ENCODE results near the gene TRAF2.
"Not testable (repeated sequence)": the region's sequence is repeated elsewhere in the genome, so short reads cannot be mapped to it uniquely, and the experiment has no call there.

Gene TRAF2

GRCh38 chr9:136885950-136886578, at the start of gene TRAF2:
TRAF2 (plus strand) TSS chr9:136886516; CDS start chr9:136898741, 12,225 bp downstream.
- Histone ChIP-seq H3K27ac (ENCODE audit: low read length) (no peak within 1 kb of the TSS), H3K9me3 (ENCODE audit: insufficient read depth, low read depth, low read length) (no peaks in the 10 kb centered on the region), H3K4me1 (ENCODE audit: insufficient read depth, low read length) (no peaks in the 10 kb centered on the region; the same call in 1 of the 2 replicates), H3K9ac (ENCODE audit: low read depth, low read length) (peak within 1 kb of the TSS; percentile 79; the same call in 1 of the 2 replicates), H3K36me3 (ENCODE audit: insufficient read depth, low read depth, low read length) (peaks cover 7% of the 10 kb centered on the region; the same call in 1 of the 2 replicates), H3K4me3 (ENCODE audit: low read length) (peak within 1 kb of the TSS; percentile 79), H3K27me3 (ENCODE audit: insufficient read depth, low read length) (no peaks in the 10 kb centered on the region)

DNA sequence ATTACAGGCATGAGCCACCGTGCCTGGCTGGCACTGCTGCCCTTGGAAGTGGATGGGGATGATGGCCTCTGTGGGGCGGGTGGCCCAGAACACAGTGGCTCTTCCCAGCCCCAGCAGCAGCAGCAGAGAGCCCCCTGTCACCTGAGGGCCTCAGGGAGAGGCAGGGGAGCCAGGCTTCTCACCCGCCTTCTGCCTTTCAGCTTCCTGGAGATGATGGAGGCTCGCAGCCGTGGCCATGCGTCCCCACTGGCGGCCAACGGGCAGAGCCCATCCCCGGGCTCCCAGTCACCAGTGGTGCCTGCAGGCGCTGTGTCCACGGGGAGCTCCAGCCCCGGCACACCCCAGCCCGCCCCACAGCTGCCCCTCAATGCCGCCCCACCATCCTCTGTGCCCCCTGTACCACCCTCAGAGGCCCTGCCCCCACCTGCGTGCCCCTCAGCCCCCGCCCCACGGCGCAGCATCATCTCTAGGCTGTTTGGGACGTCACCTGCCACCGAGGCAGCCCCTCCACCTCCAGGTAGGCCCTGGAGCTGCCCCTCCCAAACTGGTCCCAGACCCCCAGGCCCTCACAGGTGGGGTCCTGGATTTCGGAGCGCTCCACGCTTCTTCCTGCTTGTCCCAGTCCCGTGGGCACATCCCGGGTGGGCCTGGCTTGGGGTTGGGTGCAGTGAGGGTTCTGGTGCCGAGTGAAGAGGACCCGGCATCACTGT, 49.0 kb upstream of the TRAF2 start:
- Histone ChIP-seq H3K36me3 (ENCODE audit: insufficient read depth, low read depth, low read length) (peaks cover 22% of the 10 kb centered on the region), H3K27me3 (ENCODE audit: insufficient read depth, low read length) (no peaks in the 10 kb centered on the region), H3K27ac (ENCODE audit: low read length) (no peak overlapping the region), H3K4me3 (ENCODE audit: low read length) (no peak overlapping the region), H3K4me1 (ENCODE audit: insufficient read depth, low read length) (peaks cover 6% of the 10 kb centered on the region; the same call in 1 of the 2 replicates), H3K9me3 (ENCODE audit: insufficient read depth, low read depth, low read length) (no peaks in the 10 kb centered on the region), H3K9ac (ENCODE audit: low read depth, low read length) (no peak overlapping the region)

GRCh38 chr9:136837856-136838277, 48.4 kb upstream of the TRAF2 start:
- not testable (repeated sequence) for H3K9ac ChIP-seq (ENCODE audit: low read depth, low read length); H3K9me3 ChIP-seq (ENCODE audit: insufficient read depth, low read depth, low read length); H3K27me3 ChIP-seq (ENCODE audit: insufficient read depth, low read length); H3K4me1 ChIP-seq (ENCODE audit: insufficient read depth, low read length); H3K4me3 ChIP-seq (ENCODE audit: low read length); H3K27ac ChIP-seq (ENCODE audit: low read length)
- H3K36me3 ChIP-seq (ENCODE audit: insufficient read depth, low read depth, low read length), result peaks cover 16% of the 10 kb centered on the region

DNA sequence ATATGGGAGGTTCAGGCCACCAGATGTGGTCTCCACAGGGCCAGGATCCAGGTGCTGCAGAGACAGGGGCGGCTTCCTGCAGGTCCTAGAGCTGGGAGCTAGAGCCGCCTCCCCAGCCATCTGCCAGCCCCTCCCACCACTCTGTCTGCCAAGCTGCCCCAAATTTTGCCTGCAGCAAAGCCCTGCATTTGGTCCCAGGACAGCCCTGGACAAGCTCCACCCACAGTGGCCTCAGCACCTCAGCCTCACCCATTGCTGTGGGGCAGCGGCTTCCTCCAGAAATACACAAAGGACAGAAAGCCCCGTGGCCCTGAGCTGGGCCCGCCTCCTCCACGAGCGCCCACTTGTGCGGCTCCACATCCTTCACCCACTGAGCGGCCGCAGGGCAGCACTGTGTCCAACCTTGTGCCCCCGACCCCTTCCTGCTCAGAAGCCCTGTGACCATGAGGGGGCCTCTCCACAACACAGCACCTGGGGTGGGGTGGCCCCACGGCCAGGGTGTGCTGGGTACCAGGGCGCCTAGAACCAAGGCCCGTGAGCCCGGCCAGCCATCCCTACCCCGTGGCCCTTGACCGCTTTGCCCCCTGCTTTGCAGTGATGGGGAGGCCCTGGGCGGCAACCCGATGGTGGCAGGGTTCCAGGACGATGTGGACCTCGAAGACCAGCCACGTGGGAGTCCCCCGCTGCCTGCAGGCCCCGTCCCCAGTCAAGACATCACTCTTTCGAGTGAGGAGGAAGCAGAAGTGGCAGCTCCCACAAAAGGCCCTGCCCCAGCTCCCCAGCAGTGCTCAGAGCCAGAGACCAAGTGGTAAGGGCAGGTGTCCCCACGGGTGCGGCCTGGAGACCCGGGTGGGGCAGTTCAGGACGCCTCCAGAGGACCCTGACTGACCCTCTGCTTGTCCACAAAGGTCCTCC, 47.7 kb upstream of the TRAF2 start:
- H3K9me3 ChIP-seq (ENCODE audit: insufficient read depth, low read depth, low read length), result no peaks in the 10 kb centered on the region
- H3K4me3 ChIP-seq (ENCODE audit: low read length), result no peak overlapping the region
- H3K9ac ChIP-seq (ENCODE audit: low read depth, low read length), result no peak overlapping the region
- H3K4me1 ChIP-seq (ENCODE audit: insufficient read depth, low read length), result peaks cover 6% of the 10 kb centered on the region; the same call in 1 of the 2 replicates
- H3K27me3 ChIP-seq (ENCODE audit: insufficient read depth, low read length), result no peaks in the 10 kb centered on the region
- peaks cover 16% of the 10 kb centered on the region for H3K36me3 ChIP-seq (ENCODE audit: insufficient read depth, low read depth, low read length)
- H3K27ac ChIP-seq (ENCODE audit: low read length), result no peak overlapping the region

DNA sequence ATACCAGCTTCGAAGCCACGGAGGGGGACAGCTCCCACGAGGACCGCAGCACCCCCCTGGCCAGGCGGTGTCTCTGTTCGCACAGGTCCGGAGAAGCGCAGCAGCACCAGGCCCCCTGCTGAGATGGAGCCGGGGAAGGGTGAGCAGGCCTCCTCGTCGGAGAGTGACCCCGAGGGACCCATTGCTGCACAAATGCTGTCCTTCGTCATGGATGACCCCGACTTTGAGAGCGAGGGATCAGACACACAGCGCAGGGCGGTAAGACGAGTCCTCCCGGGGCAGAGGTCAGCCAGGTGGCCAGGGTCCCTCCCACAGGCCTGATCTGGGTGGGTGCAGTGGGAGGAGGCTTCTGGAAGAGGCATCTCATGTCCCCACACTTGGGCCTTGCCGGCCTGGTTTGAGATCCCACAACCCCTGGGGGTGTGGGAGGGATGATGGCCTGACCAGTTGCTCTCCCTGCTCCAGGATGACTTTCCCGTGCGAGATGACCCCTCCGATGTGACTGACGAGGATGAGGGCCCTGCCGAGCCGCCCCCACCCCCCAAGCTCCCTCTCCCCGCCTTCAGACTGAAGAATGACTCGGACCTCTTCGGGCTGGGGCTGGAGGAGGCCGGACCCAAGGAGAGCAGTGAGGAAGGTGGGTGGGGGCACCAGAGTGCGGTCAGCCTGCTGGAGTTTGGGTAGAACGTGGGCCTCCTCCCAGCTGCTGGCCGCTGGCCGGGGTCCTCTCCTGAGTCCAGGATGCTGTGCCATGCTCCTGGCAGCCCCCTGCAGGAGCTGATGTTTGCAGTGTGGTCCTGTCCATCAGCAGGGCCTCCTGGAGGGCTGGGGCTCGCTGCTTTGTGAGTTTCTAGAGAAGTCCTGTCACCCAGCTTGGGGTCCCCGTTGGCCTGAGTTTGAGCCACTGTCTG, 46.8 kb upstream of the TRAF2 start:
- no peaks in the 10 kb centered on the region for H3K9me3 ChIP-seq (ENCODE audit: insufficient read depth, low read depth, low read length)
- peaks cover 13% of the 10 kb centered on the region; the same call in 1 of the 2 replicates for H3K36me3 ChIP-seq (ENCODE audit: insufficient read depth, low read depth, low read length)
- no peak overlapping the region for H3K27ac ChIP-seq (ENCODE audit: low read length)
- H3K4me3 ChIP-seq (ENCODE audit: low read length), result no peak overlapping the region
- H3K9ac ChIP-seq (ENCODE audit: low read depth, low read length), result no peak overlapping the region
- H3K4me1 ChIP-seq (ENCODE audit: insufficient read depth, low read length), result peaks cover 6% of the 10 kb centered on the region; the same call in 1 of the 2 replicates
- H3K27me3 ChIP-seq (ENCODE audit: insufficient read depth, low read length), result no peaks in the 10 kb centered on the region; the same call in 1 of the 2 replicates

- peaks cover 6% of the 10 kb centered on the region; the same call in 1 of the 2 replicates for H3K4me1 ChIP-seq (ENCODE audit: insufficient read depth, low read length)
- no peak overlapping the region for H3K4me3 ChIP-seq (ENCODE audit: low read length)
- H3K9ac ChIP-seq (ENCODE audit: low read depth, low read length), result no peak overlapping the region
- no peaks in the 10 kb centered on the region for H3K9me3 ChIP-seq (ENCODE audit: insufficient read depth, low read depth, low read length)
- no peaks in the 10 kb centered on the region; the same call in 1 of the 2 replicates for H3K27me3 ChIP-seq (ENCODE audit: insufficient read depth, low read length)
- no peak overlapping the region for H3K27ac ChIP-seq (ENCODE audit: low read length)
- H3K36me3 ChIP-seq (ENCODE audit: insufficient read depth, low read depth, low read length), result peaks cover 13% of the 10 kb centered on the region; the same call in 1 of the 2 replicates
Observed at GRCh38 chr9:136840140-136840876, 46.0 kb upstream of the TRAF2 start.

DNA sequence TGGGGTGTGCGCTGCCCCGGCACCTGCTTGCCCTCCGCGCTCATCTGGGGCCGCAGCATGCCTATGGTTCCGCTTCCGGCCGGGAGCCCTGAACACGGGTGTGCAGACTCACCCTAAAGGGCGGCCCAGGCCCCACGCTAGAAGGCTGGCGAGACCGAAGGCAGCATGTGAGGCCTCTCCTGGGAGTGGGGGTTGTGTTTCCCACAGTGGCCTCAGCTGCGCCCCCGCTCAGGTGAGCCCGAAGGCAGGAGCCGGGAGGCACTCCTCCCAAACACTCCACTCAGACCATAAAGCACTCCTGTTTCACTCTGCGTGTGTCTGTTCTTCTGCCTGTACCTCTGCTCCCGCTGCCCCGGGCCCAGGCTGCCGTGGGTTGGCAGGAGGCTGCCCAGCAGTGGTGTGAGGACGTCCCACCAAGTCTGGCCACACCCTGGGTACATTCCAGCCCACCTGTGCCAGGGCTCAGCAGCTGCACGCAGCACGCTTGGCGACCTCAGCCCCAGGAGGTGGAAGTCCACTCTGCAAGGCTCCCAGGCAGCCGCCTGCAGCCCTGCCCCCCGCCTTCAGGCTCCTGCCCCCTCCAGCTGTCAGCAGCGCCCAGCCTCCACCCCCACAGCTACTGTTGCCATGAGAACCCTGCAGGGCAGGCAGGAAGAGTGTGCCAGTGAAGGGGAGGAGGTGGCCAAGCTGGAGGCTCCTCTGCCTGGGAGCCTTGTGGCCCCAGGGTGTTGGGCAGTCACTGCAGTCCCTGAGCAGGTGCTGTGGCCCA, 45.3 kb upstream of the TRAF2 start:
- Histone ChIP-seq H3K9ac (ENCODE audit: low read depth, low read length) (no peak overlapping the region), H3K27me3 (ENCODE audit: insufficient read depth, low read length) (no peaks in the 10 kb centered on the region; the same call in 1 of the 2 replicates), H3K36me3 (ENCODE audit: insufficient read depth, low read depth, low read length) (peaks cover 13% of the 10 kb centered on the region; the same call in 1 of the 2 replicates), H3K4me3 (ENCODE audit: low read length) (no peak overlapping the region), H3K27ac (ENCODE audit: low read length) (no peak overlapping the region), H3K4me1 (ENCODE audit: insufficient read depth, low read length) (peaks cover 6% of the 10 kb centered on the region; the same call in 1 of the 2 replicates), H3K9me3 (ENCODE audit: insufficient read depth, low read depth, low read length) (no peaks in the 10 kb centered on the region)

GRCh38 chr9:136841646-136842379, 44.5 kb upstream of the TRAF2 start:
- H3K9ac ChIP-seq (ENCODE audit: low read depth, low read length); H3K4me3 ChIP-seq (ENCODE audit: low read length); H3K4me1 ChIP-seq (ENCODE audit: insufficient read depth, low read length); H3K27ac ChIP-seq (ENCODE audit: low read length); H3K27me3 ChIP-seq (ENCODE audit: insufficient read depth, low read length); H3K9me3 ChIP-seq (ENCODE audit: insufficient read depth, low read depth, low read length): not testable (repeated sequence)
- peaks cover 13% of the 10 kb centered on the region; the same call in 1 of the 2 replicates for H3K36me3 ChIP-seq (ENCODE audit: insufficient read depth, low read depth, low read length)

DNA sequence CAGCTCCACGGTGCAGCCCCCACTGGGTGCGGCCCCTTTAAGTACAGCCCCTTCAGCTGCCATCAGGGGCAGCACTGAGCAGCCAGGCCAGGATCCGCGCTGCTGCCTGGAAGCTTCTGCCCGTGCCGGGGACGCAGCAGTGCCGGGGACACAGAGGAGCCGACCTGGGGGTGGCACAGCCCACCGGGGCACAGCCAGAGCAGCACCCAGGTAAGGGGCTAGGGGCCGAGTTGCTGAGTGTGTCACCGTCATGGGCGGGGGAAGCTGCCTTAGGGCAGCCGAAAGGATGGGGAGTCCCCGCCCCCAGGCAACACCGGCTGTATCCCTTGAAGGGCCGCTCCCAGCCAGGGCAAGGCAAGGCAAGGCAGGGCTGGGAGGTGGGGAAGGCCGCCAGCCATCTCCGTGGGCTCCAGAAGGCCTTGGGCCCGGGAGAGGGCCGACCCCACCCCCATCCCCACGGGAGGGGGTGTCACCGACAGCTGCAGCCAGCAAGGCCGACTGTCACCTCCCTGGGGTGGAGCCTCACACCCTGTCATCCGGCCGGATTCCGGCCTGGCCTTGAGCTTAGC, 43.9 kb upstream of the TRAF2 start, which contains the start of gene AJM1:
AJM1 (plus strand) TSS at position 99 of the 569 bp plus-strand sequence. CDS start 1,937 bp downstream, outside the sequence.
- peaks cover 13% of the 10 kb centered on the region; the same call in 1 of the 2 replicates for H3K36me3 ChIP-seq (ENCODE audit: insufficient read depth, low read depth, low read length)
- H3K4me1 ChIP-seq (ENCODE audit: insufficient read depth, low read length); H3K9me3 ChIP-seq (ENCODE audit: insufficient read depth, low read depth, low read length); H3K9ac ChIP-seq (ENCODE audit: low read depth, low read length); H3K27me3 ChIP-seq (ENCODE audit: insufficient read depth, low read length); H3K27ac ChIP-seq (ENCODE audit: low read length): not testable (repeated sequence)
- peak within 1 kb of the TSS; percentile 54; the same call in 1 of the 2 replicates for H3K4me3 ChIP-seq (ENCODE audit: low read length)

Measured in iPS-20b (cell line).